Astrocyte (in vitro differentiated cells and primary cell): ENCODE results near the gene ARHGEF26. TPM values are rescaled to one million over a fixed set of nuclear protein-coding genes. Genes with fewer than 3 reads are reported as not detected.

Experiments
- DNase-seq: peaks from one replicate; pipeline ENCODE4 v3.0.0-alpha.2; 2010; ENCODE audit warnings: low read depth
- FAIRE-seq: peaks from 2 replicates; lab custom pipeline; 2011; peaks lifted over from hg19 to GRCh38; lab: Jason Lieb, UNC
- H2AFZ ChIP-seq: 2 replicates; pipeline ENCODE4 v1.6.0; 2012; ENCODE audit warnings: low read depth, low read length, inconsistent platforms
- H3K27ac ChIP-seq: 2 replicates; pipeline ENCODE4 v1.5.1; 2011; ENCODE audit warnings: low read depth, low read length, inconsistent platforms
- H3K27me3 ChIP-seq: 2 replicates; pipeline ENCODE4 v1.6.0; 2011; ENCODE audit warnings: low read length, inconsistent platforms; ENCODE audit not compliant: insufficient read depth
- H3K36me3 ChIP-seq: 2 replicates; pipeline ENCODE4 v1.5.1; 2011; ENCODE audit warnings: low read length, inconsistent platforms; ENCODE audit not compliant: insufficient read depth
- H3K4me1 ChIP-seq: 2 replicates; pipeline ENCODE4 v1.5.1; 2011; ENCODE audit warnings: low read length, inconsistent platforms; ENCODE audit not compliant: insufficient read depth
- H3K4me2 ChIP-seq: 2 replicates; pipeline ENCODE4 v1.6.0; 2012; ENCODE audit warnings: low read length, inconsistent platforms
- H3K4me3 ChIP-seq: 2 replicates; pipeline ENCODE4 v1.5.1; 2011; ENCODE audit warnings: low read depth, mild to moderate bottlenecking, low read length, inconsistent platforms; ENCODE audit not compliant: insufficient read depth
- H3K79me2 ChIP-seq: 2 replicates; pipeline ENCODE4 v1.6.0; 2012; ENCODE audit warnings: mild to moderate bottlenecking, low read length, inconsistent platforms; ENCODE audit not compliant: insufficient read depth
- H3K9ac ChIP-seq: 2 replicates; pipeline ENCODE4 v1.6.0; 2012; ENCODE audit warnings: mild to moderate bottlenecking, low read length, inconsistent platforms
- H3K9me3 ChIP-seq: 2 replicates; pipeline ENCODE4 v1.5.1; 2012; ENCODE audit warnings: low read depth, mild to moderate bottlenecking, low read length, inconsistent platforms; ENCODE audit not compliant: insufficient read depth
- H4K20me1 ChIP-seq: 2 replicates; pipeline ENCODE4 v1.6.0; 2012; ENCODE audit warnings: low read length, inconsistent platforms; ENCODE audit not compliant: insufficient read depth
- H3K27ac Mint-ChIP-seq: one replicate; pipeline ENCODE4 v1.8.0; 2021; ENCODE audit warnings: mild to moderate bottlenecking, mixed read lengths; ENCODE audit not compliant: unreplicated experiment
- H3K27me3 Mint-ChIP-seq: one replicate; pipeline ENCODE4 v1.8.0; 2021; ENCODE audit warnings: low read depth, mixed read lengths; ENCODE audit not compliant: unreplicated experiment
- H3K36me3 Mint-ChIP-seq: one replicate; pipeline ENCODE4 v1.8.0; 2021; ENCODE audit warnings: low read depth, mixed read lengths; ENCODE audit not compliant: unreplicated experiment
- H3K4me1 Mint-ChIP-seq: one replicate; pipeline ENCODE4 v1.8.0; 2021; ENCODE audit warnings: low read depth, mixed read lengths; ENCODE audit not compliant: unreplicated experiment
- H3K4me3 Mint-ChIP-seq: one replicate; pipeline ENCODE4 v1.8.0; 2021; ENCODE audit warnings: mild to moderate bottlenecking, moderate library complexity, mixed read lengths; ENCODE audit not compliant: unreplicated experiment
- H3K9me3 Mint-ChIP-seq: one replicate; pipeline ENCODE4 v1.8.0; 2021; ENCODE audit warnings: mild to moderate bottlenecking, mixed read lengths; ENCODE audit not compliant: unreplicated experiment
- EZH2 ChIP-seq: IDR thresholded peaks from 2 replicates; pipeline ENCODE4 v1.6.1; 2012; ENCODE audit warnings: mild to moderate bottlenecking, low read length, inconsistent platforms; ENCODE audit not compliant: insufficient read depth
- total RNA-seq: library from RNA; stranded (reverse); gene quantifications from 2 replicates; pipeline ENCODE4 v1.2.1, GENCODE V29; 2021
- TF ChIP-seq, protein P1 (sequence below): IDR thresholded peaks from 2 replicates; pipeline ENCODE4 v1.5.1; 2011; ENCODE audit warnings: low read depth, mild to moderate bottlenecking, inconsistent platforms, low read length, moderate library complexity; ENCODE audit not compliant: insufficient read depth

ARHGEF26 gene
- total RNA-seq, 1 donor from 2014 or later, result 1.7 TPM

DNA sequence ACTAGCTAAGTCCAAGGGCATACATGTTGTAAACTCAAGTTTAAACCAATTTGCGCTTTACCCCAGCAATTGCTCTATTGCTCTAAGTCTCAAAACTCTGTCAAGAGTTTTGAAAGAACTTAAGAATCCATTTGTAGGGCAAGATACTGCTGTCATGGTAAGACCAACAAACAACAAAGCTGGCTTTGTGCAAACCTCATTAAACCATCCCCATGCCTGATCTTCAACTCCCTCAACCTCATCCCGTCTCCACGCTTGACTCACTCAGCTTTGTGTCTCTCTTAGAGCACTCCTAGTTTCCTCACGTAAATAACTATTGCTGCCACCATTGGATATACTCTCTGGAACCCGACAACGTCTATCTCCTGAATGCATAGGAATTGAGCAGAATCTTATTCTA, 20.6 kb upstream of the ARHGEF26 start:
- H3K27me3 ChIP-seq, result no peaks in the 10 kb centered on the region
- peaks cover 6% of the 10 kb centered on the region for H3K4me1 Mint-ChIP-seq
- DNase-seq (no peak), FAIRE-seq (no peak)
- no peaks in the 10 kb centered on the region for H3K4me1 ChIP-seq
- H2AFZ ChIP-seq, result no peak overlapping the region
- H4K20me1 ChIP-seq, result no peaks in the 10 kb centered on the region
- H3K27ac Mint-ChIP-seq, result no peak overlapping the region
- no peak overlapping the region for H3K4me3 Mint-ChIP-seq
- H3K9me3 ChIP-seq, result no peaks in the 10 kb centered on the region
- H3K9me3 Mint-ChIP-seq, result no peaks in the 10 kb centered on the region
- peaks cover 2% of the 10 kb centered on the region for H3K27me3 Mint-ChIP-seq
- no peak overlapping the region for H3K4me2 ChIP-seq
- no peak for TF ChIP-seq EZH2
- TF ChIP-seq, protein P1, sequence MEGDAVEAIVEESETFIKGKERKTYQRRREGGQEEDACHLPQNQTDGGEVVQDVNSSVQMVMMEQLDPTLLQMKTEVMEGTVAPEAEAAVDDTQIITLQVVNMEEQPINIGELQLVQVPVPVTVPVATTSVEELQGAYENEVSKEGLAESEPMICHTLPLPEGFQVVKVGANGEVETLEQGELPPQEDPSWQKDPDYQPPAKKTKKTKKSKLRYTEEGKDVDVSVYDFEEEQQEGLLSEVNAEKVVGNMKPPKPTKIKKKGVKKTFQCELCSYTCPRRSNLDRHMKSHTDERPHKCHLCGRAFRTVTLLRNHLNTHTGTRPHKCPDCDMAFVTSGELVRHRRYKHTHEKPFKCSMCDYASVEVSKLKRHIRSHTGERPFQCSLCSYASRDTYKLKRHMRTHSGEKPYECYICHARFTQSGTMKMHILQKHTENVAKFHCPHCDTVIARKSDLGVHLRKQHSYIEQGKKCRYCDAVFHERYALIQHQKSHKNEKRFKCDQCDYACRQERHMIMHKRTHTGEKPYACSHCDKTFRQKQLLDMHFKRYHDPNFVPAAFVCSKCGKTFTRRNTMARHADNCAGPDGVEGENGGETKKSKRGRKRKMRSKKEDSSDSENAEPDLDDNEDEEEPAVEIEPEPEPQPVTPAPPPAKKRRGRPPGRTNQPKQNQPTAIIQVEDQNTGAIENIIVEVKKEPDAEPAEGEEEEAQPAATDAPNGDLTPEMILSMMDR, result no peak
- H3K36me3 ChIP-seq, result no peaks in the 10 kb centered on the region
- no peak overlapping the region for H3K9ac ChIP-seq
- H3K27ac ChIP-seq, result no peak overlapping the region
- H3K79me2 ChIP-seq, result no peaks in the 10 kb centered on the region
- H3K36me3 Mint-ChIP-seq, result no peaks in the 10 kb centered on the region
- H3K4me3 ChIP-seq, result no peak overlapping the region

DNA sequence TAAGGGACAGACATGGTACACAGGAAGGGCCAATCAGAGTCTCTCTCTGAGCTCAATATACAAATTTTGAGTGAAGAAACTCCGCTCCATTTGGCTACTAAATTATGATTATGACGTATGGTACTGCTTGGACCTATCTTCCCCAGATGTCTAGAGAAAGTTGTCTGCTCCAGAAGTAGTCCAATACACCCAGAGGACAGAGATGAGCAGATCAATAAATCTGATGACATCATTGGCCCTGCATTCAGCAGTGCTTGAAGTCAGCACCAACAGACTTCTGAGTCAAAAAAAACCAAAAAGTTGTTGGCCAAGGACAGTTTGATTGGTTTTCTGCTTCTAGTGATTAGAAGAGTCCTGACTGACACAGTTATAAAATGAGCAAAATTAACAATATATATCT, 19.9 kb upstream of the ARHGEF26 start:
- Histone ChIP-seq H3K4me2 (no peak overlapping the region), H3K9ac (no peak overlapping the region), H4K20me1 (no peaks in the 10 kb centered on the region), H3K4me3 (no peak overlapping the region), H2AFZ (no peak overlapping the region), H3K27me3 (no peaks in the 10 kb centered on the region), H3K4me1 (no peaks in the 10 kb centered on the region), H3K27ac (no peak overlapping the region), H3K79me2 (no peaks in the 10 kb centered on the region), H3K36me3 (no peaks in the 10 kb centered on the region), H3K9me3 (no peaks in the 10 kb centered on the region)
- DNase-seq (no peak), FAIRE-seq (no peak)
- TF ChIP-seq, protein P1, result no peak
- TF ChIP-seq EZH2, result no peak
- H3K27me3 Mint-ChIP-seq, result peaks cover 2% of the 10 kb centered on the region
- H3K27ac Mint-ChIP-seq, result no peak overlapping the region
- no peaks in the 10 kb centered on the region for H3K36me3 Mint-ChIP-seq
- no peaks in the 10 kb centered on the region for H3K9me3 Mint-ChIP-seq
- H3K4me3 Mint-ChIP-seq, result no peak overlapping the region
- H3K4me1 Mint-ChIP-seq, result peaks cover 9% of the 10 kb centered on the region

DNA sequence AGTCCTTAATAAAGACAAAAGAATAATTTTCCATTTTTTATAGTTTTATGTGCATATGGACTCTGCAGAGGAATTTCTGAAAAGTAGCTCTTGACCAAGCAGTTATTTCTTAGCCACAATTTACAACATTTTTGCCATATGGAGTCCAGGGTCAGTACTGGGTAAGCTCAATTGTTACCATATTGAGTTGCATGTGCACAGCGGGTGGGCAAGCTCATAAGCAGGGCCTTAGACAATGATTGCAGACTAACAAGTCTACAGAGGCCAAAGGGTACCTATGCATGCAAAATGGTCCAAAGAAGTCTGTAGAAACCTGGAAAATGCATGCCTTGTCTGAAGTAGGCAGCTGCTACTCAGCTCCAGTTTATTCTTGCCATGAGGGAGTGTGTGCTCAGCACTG, 19.0 kb upstream of the ARHGEF26 start:
- no peak overlapping the region for H3K4me3 Mint-ChIP-seq
- H3K36me3 Mint-ChIP-seq, result no peaks in the 10 kb centered on the region
- Histone ChIP-seq H3K4me3 (no peak overlapping the region), H3K27ac (no peak overlapping the region), H3K4me1 (no peaks in the 10 kb centered on the region), H4K20me1 (no peaks in the 10 kb centered on the region), H2AFZ (no peak overlapping the region), H3K27me3 (no peaks in the 10 kb centered on the region), H3K4me2 (no peak overlapping the region), H3K9me3 (no peaks in the 10 kb centered on the region), H3K9ac (no peak overlapping the region), H3K36me3 (no peaks in the 10 kb centered on the region), H3K79me2 (no peaks in the 10 kb centered on the region)
- no peaks in the 10 kb centered on the region for H3K9me3 Mint-ChIP-seq
- TF ChIP-seq, protein P1, result no peak
- no peak for TF ChIP-seq EZH2
- peaks cover 2% of the 10 kb centered on the region for H3K27me3 Mint-ChIP-seq
- DNase-seq (no peak), FAIRE-seq (no peak)
- peaks cover 9% of the 10 kb centered on the region for H3K4me1 Mint-ChIP-seq
- no peak overlapping the region for H3K27ac Mint-ChIP-seq
